Aorta (tissue), 5 donors: ENCODE measurements around the gene MAP1B. TPM values are rescaled to one million over a fixed set of nuclear protein-coding genes. Genes with fewer than 3 reads are reported as not detected.
A peak's percentile ranks its signal among the peaks of the same experiment; 100 is the strongest.

Experiments
- ATAC-seq: fragments of 200-7000 bp; cut with Tn5 transposase; one replicate; pipeline ENCODE4 v1.9.1; 2022; ENCODE audit warnings: moderate library complexity; ENCODE audit not compliant: low FRiP score
- DNase-seq, 2 donors: peaks; one replicate each; pipeline ENCODE4 v3.0.0-alpha.2; 2020
- H3K27ac ChIP-seq, 2 donors: one replicate each; pipeline ENCODE4 v1.5.1; 2013; ENCODE audit warnings: low read length in 2 of 2, mild to moderate bottlenecking in 2 of 2, moderate library complexity in 2 of 2, control low read depth in 1 of 2, inconsistent platforms in 1 of 2, low read depth in 1 of 2
- H3K27me3 ChIP-seq, 2 donors: one replicate each; pipeline ENCODE4 v1.6.1; 2013; ENCODE audit warnings: control low read depth in 1 of 2, low read length in 1 of 2, mild to moderate bottlenecking in 1 of 2, moderate library complexity in 1 of 2; ENCODE audit not compliant: insufficient read depth in 2 of 2, control insufficient read depth in 1 of 2
- H3K36me3 ChIP-seq, 2 donors: one replicate each; pipeline ENCODE4 v1.6.1; 2013; ENCODE audit warnings: control low read depth in 1 of 2, low read length in 1 of 2, mild to moderate bottlenecking in 1 of 2; ENCODE audit not compliant: insufficient read depth in 2 of 2, control insufficient read depth in 1 of 2
- H3K4me1 ChIP-seq, 2 donors: one replicate each; pipeline ENCODE4 v1.6.1; 2013; ENCODE audit warnings: low read length in 2 of 2, control low read depth in 1 of 2, mild to moderate bottlenecking in 1 of 2, moderate library complexity in 1 of 2; ENCODE audit not compliant: insufficient read depth in 2 of 2, control insufficient read depth in 1 of 2
- H3K4me3 ChIP-seq, 2 donors: one replicate each; pipeline ENCODE4 v1.5.1; 2013; ENCODE audit warnings: low read length in 2 of 2, control low read depth in 1 of 2, mild to moderate bottlenecking in 1 of 2
- H3K9me3 ChIP-seq: one replicate; pipeline ENCODE4 v1.6.1; 2013; ENCODE audit warnings: mild to moderate bottlenecking, low read length; ENCODE audit not compliant: control insufficient read depth
- WGBS, 2 donors: extraction: QIAGEN DNeasy Blood & Tissue Kit; methylation state at CpG; one replicate each; pipeline ENCODE4 v1.1.7; 2013; 5-methylcytosine and 5-hydroxymethylcytosine counted together
- intact Hi-C, 2 donors: fragments of 100-400 bp; cut with DNase I; formaldehyde crosslinking; loops; one replicate each; pipeline versions ENCODE4 v1.14.2 to v1.15.0; 2022
- polyA plus RNA-seq, 2 donors: library from polyadenylated mRNA; stranded (reverse); fragments of 200-250 nt; gene quantifications; one replicate each; pipeline ENCODE4 v1.2.3, GENCODE V29; 2013
- total RNA-seq, 2 donors: library from RNA; stranded (reverse); fragmentation: NEBNext Ultra II Directional; extraction: Animal tissue kit (Norgen Biotek cat#: 25700); gene quantifications; one replicate each; pipeline ENCODE4 v1.2.1, GENCODE V29; 2021
- donor health status: healthy with polysubstance abuse.
- donor health status: Bipolar disorder and iron deficiency.
- donor health status: DM: no; HTN: no; CAD: no.
- donor health status: DM: no; HTN: no; CAD: no.
- donor health status: DM: yes; HTN: yes; CAD: no.

MAP1B gene
- total and polyA plus RNA-seq, 4 donors: 27.2 to 754 (median 224) TPM

DNA sequence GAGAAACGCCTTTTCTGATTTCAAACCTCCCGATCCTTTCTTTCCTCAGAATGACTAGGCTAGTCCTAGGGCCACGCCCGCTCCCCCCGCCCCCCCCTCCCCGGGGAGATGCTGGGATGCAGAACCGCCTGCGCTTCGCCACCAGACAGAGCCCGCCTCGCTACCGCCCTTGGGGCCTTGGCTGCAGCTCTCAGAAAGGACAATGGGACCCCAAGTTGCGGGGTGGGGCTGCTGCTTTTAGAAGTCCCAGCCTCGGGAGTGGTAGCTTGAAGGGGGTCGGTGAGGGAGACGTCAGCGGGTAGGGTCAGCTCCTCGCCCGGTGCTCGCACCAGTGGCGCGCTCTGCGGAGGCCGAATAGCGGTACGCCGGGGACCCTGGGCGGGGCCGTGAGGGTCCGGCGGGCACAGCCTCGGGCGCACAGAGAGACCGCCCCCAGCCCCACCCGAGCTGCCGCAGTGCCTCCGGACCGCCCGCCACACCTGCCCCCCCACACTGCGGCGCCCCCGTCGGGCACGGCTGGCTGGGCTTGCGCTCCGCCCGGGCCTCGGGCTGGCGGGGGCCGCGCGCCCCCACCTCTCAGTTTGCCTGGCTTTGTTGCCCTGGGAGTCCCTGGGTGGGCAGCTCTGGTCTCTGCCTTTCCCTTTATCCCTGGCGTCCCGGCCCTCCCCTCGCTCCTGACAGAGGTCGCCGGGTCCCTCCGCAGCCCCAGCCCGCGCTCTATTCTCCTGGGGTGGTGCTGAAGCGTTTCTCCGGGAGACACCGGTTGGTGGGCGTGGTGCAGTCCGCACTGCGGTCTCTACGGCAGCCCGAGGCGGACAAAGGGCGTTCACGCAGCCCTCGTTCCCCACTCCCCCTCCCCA, 1.2 kb downstream of the MAP1B start:
- H3K27ac ChIP-seq: peak overlapping the region; percentile 93 to 96
- intact Hi-C loops: loop anchor here (5.0 kb wide), 3 partner anchors 176 to 326 kb away; no protein-coding TSS in a partner anchor
- WGBS, 2 donors: 0 to 1% methylated on average over 45 to 72 of the region's 72 CpGs
- H3K4me3 ChIP-seq: peak overlapping the region; percentile 88 to 96
- H3K27me3 ChIP-seq: no peaks in the 10 kb centered on the region
- no peaks in the 10 kb centered on the region for H3K36me3 ChIP-seq
- H3K9me3 ChIP-seq: no peaks in the 10 kb centered on the region
- H3K4me1 ChIP-seq: peaks cover 0 to 2% of the 10 kb centered on the region in 2 donors
- peak; percentile 90 to 93 for DNase-seq
- ATAC-seq: peak; percentile 83

DNA sequence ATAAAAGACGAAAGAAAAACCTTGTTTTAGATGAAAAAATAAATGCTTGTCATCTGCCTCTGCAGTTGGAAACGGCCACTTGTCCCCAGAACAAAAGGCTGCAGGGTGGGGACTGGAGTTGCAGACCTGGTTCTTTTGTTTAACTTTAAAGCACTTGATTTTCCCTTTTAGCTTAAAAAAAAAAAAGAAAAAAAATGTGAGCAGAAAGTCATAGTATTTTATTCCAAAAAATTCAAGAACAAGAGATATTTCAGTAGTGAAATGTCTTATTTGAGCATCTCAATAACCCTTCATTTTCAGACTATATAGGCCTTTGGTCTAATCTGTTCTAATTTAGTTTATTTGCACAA, 1.8 kb downstream of the MAP1B start:
- WGBS, 2 donors: 0% methylated on average over 2 of the region's 2 CpGs
- Histone ChIP-seq H3K9me3 (no peaks in the 10 kb centered on the region), H3K27me3 (no peaks in the 10 kb centered on the region), H3K4me3 (peak overlapping the region; percentile 88 to 96), H3K4me1 (peaks cover 0 to 2% of the 10 kb centered on the region in 2 donors), H3K36me3 (no peaks in the 10 kb centered on the region), H3K27ac (peak overlapping the region; percentile 93 to 96)
- ATAC-seq: no peak
- intact Hi-C loops: loop anchor here (5.0 kb wide), 3 partner anchors 177 to 327 kb away; no protein-coding TSS in a partner anchor
- DNase-seq: no peak

DNA sequence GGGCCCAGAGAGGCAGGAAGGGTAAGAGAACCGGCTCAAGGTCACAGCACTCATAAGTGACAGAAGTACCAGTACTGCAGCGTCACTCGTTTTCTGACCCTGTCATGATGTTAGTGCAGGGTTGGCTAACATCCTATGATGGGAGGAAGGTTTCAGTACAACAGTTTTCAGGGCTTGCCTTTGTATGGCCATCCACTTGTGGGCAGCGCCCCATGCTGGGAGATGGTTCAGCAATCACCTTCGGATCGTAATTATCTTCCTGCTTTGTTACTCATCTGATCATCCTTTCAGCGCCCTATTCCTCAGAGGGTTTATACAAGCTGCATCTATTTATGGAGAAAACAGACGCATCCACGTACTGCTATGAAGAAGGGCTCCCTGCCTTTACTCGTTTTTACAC, 2.4 kb downstream of the MAP1B start:
- no peaks in the 10 kb centered on the region for H3K36me3 ChIP-seq
- H3K9me3 ChIP-seq: no peaks in the 10 kb centered on the region
- H3K27ac ChIP-seq: peak overlapping the region; percentile 62 to 92
- 3 to 4% methylated on average over 10 of the region's 10 CpGs for WGBS, 2 donors
- ATAC-seq (no peak), DNase-seq (peak in 1 of 2 donors; percentile 49)
- H3K27me3 ChIP-seq: no peaks in the 10 kb centered on the region
- H3K4me3 ChIP-seq: peak overlapping the region; percentile 88 to 96
- intact Hi-C loops: loop anchor here (5.0 kb wide), 4 partner anchors 73 to 327 kb away; no protein-coding TSS in a partner anchor
- H3K4me1 ChIP-seq: peaks cover 2 to 6% of the 10 kb centered on the region in 2 donors

DNA sequence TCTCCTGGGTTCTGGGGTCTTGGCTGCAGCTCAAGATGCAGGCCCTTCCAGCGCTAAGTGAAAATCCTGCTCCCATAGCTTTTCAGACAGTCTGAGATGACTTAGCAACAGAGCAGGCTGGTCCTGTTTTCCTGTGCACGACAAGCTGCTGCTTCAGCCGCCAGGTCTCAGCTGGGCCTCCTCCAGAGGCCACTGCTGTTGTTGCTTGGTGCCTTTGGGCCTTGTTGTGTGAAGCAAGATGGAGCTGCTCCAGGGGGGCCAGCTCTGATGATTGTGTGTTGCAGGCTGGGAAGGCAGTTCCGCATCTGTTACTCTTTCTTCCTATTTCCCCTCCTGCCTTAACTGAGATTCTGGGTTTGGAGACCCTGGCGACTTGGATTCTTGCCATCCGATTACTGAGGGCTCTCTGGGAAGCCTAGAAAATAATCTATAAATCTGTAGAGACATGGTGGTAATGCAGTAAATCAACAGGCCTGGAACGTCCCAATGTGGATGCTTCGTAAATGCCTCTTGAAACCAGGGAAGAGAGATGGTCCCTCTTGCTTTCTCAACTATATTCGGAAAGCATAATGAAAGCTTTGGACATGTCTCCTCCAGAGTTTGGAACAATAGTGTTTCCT, 3.2 kb downstream of the MAP1B start:
- Histone ChIP-seq H3K27me3 (no peaks in the 10 kb centered on the region), H3K36me3 (peaks cover 0 to 3% of the 10 kb centered on the region in 2 donors), H3K4me1 (peaks cover 4 to 14% of the 10 kb centered on the region in 2 donors), H3K9me3 (no peaks in the 10 kb centered on the region), H3K4me3 (peak overlapping the region; percentile 88 to 96), H3K27ac (peak overlapping the region; percentile 61 to 80)
- DNase-seq (peak in 1 of 2 donors; percentile 56), ATAC-seq (no peak)
- WGBS, 2 donors: 5 to 11% methylated on average over 9 of the region's 9 CpGs
- intact Hi-C loops: loop anchor here in 1 of 2 donors (5.0 kb wide), 1 partner anchor 72 kb away; no protein-coding TSS in a partner anchor

DNA sequence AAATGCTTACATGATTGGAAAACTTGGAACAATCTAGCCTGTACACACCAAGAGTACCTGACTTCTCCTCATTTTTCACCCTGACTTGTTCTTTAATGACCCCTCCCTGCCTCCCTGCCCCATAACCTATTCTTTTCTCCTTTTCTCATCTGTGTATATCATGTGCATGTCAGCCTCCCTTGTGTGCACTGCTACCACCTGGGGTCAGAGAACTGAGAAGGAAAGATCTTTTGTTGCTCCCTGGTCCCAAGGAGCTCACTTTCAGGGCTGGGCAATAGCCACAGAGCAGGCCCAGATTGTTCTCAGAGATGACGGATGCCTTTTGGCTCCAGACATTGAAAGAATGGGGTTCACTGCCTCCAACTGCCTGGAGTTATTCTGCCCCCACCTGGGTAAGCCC, 5.1 kb downstream of the MAP1B start:
- peaks cover 6 to 16% of the 10 kb centered on the region in 2 donors for H3K4me1 ChIP-seq

DNA sequence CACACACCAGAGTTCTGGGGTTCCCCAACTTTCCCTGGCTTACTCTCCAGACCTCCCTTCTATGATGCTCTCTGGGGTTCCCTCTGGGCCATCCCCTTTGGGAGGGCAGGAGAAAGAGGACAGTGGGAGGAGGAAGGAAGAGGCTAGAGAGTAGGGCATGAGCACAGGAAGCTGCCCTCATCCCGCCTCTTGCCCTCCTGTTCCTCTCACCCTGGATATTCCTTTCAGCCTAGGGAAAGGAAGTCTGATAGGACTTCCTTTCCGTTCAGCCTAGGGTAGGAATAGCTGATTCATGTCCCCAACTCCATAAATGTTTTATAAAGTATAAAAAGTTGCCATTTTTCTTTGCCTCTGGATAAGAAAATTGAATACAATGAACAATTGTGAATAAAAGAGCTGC, 7.4 kb downstream of the MAP1B start:
- H3K4me3 ChIP-seq: no peak overlapping the region
- ATAC-seq (no peak), DNase-seq (no peak)
- peaks cover 2 to 13% of the 10 kb centered on the region in 2 donors for H3K36me3 ChIP-seq
- no peaks in the 10 kb centered on the region for H3K27me3 ChIP-seq
- peaks cover 6 to 18% of the 10 kb centered on the region in 2 donors for H3K4me1 ChIP-seq
- peak overlapping the region in 1 of 2 donors; percentile 96 for H3K27ac ChIP-seq
- intact Hi-C loops: loop anchor here in 1 of 2 donors (5.0 kb wide), 1 partner anchor 68 kb away; no protein-coding TSS in a partner anchor
- 46 to 59% methylated on average over 2 of the region's 2 CpGs for WGBS, 2 donors
- no peaks in the 10 kb centered on the region for H3K9me3 ChIP-seq

More for the DNA sequence above, 5.1 kb downstream of the MAP1B start:
- Histone ChIP-seq H3K27me3 (no peaks in the 10 kb centered on the region), H3K27ac (peak overlapping the region; percentile 11 to 71), H3K36me3 (peaks cover under 1 to 4% of the 10 kb centered on the region in 2 donors), H3K4me3 (peak overlapping the region in 1 of 2 donors; percentile 10), H3K9me3 (no peaks in the 10 kb centered on the region)
- intact Hi-C loops: loop anchor here in 1 of 2 donors (5.0 kb wide), 1 partner anchor 70 kb away; no protein-coding TSS in a partner anchor
- DNase-seq (no peak), ATAC-seq (no peak)
- WGBS, 2 donors: 4 to 6% methylated on average over 1 of the region's 1 CpG

DNA sequence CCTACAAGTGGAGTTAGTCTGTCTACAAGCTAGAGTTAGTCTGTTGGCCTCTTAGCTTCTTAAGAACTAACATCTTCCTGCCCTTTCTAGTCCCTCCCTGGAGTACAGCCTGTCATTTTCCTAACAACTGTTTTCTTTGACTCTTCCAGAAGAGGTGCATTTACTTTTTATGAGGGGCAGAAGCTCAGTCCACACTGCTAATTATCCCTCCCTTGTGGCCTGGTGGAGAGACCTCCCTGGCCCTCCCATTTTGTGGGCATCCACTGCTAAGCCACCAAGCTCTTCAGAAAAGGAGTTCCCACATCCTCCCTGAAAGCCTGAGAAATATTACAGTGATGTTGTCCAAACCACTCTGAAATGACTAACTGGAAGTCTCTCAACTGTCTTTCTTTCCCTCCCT, 8.0 kb downstream of the MAP1B start:
- no peak overlapping the region for H3K4me3 ChIP-seq
- H3K27me3 ChIP-seq: no peaks in the 10 kb centered on the region
- H3K4me1 ChIP-seq: peaks cover 6 to 18% of the 10 kb centered on the region in 2 donors
- intact Hi-C loops: no loop called here
- ATAC-seq (no peak), DNase-seq (no peak)
- no peaks in the 10 kb centered on the region for H3K9me3 ChIP-seq
- H3K27ac ChIP-seq: peak overlapping the region; percentile 37 to 96
- peaks cover 2 to 13% of the 10 kb centered on the region in 2 donors for H3K36me3 ChIP-seq

DNA sequence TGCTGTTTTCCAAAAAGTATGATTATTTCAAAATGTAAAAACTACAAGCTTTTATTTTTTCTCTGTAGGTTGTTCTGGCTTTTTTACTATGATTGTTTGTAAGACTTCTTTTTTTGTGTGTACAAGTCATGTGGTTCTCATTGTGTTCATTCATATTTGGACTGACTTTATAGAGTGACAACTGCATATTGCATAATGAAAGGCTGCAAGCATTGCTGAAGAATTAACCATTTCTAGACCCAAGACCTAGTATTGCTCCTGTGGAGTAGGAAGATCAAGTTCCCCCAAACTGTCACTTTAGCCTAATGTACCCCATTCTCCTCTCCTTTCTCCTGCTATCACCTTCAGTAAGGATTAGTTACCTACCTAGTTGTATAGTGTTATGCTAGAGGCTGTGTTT, 10.0 kb downstream of the MAP1B start:
- no peaks in the 10 kb centered on the region for H3K27me3 ChIP-seq
- peaks cover 8 to 20% of the 10 kb centered on the region in 2 donors for H3K4me1 ChIP-seq
- H3K4me3 ChIP-seq: peak overlapping the region in 1 of 2 donors; percentile 15
- DNase-seq (no peak), ATAC-seq (no peak)
- H3K36me3 ChIP-seq: peaks cover 2 to 13% of the 10 kb centered on the region in 2 donors
- H3K27ac ChIP-seq: no peak overlapping the region
- intact Hi-C loops: no loop called here
- H3K9me3 ChIP-seq: no peaks in the 10 kb centered on the region
